GM18868 (cell line): Measurements from ENCODE around the gene ATP12A.
A peak's percentile ranks its signal among the peaks of the same experiment; 100 is the strongest.

Experiments
- ATAC-seq: cut with Tn5 transposase; IDR thresholded peaks from one replicate; pipeline ENCODE4 v1.9.1; 2021; ENCODE audit warnings: mild to moderate bottlenecking, moderate library complexity; ENCODE audit not compliant: unreplicated experiment

Gene ATP12A

DNA sequence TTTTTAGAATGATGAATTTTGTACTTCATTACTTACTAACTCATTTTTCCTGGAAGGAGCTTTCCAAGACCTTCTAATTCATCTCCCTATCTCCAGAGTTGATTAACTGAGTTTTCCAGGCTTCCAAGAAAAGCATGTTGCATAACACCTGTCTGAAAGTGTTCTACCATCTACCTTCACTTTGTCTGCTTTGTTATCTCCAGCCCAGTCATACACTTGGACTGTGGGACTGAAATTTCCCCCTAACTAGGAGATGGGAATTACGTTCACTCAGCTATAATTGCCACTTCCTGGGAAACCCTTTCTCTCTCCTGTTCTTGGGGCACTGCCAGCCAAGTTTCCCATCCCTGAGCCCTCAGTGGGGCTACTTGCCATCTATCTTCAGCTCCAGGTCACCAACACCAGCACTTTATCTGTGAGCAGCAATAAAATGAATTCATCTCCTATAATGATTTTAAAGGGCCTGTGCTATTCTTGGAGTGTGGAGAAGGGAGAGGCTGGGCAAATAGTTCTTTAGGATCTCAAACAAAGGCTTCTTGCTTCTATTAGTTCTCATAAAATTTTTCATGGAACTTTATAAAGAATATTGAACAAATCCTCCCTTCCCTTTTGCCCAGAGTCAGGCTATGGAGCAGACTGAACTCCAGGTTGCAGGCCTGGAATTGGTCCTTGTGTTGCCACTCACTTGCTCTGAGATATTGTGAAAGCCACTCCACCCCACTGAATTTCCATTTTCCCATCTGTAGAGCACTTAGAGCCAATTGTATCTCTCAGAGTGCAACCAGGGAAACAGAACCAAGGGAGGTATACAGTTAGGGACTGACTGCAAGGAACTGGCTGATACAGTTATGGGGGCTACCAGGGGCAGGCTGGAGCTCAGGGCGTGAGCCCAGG is 17.8 kb upstream of the ATP12A start:
- ATAC-seq = no peak

DNA sequence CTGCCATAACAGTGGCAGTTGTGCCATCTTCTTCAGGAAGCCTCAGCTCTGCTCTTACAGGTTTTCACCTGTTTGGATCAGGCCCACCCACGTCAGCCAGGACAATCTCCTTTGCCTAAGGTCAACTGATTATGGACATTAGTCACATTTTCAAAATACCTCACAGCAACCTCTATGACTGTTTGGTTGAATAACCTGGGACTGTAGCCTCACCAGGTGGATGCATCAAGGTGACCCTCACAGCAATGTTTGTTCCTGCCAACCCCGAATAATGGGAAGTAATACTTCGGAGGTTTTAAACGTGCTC is 17.2 kb upstream of the ATP12A start:
- ATAC-seq = no peak

DNA sequence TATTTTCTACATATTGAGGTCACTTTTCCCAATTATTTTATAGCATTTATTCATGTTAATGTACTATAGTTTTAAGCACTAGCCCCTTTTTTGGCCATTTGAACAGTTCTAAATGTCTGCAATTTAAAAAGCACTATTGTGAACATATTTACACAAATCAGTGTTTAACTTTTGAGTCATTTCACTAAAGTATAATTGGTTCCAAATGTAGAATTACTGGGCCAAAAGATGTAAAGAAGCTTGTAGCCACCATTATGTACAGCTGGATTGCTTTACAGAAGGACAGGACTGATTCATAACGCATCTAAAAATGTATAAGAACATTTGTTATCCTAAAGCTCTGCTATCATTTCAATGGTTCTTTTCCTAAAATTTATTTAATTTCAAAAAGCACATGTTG is 16.6 kb upstream of the ATP12A start:
- no peak for ATAC-seq

DNA sequence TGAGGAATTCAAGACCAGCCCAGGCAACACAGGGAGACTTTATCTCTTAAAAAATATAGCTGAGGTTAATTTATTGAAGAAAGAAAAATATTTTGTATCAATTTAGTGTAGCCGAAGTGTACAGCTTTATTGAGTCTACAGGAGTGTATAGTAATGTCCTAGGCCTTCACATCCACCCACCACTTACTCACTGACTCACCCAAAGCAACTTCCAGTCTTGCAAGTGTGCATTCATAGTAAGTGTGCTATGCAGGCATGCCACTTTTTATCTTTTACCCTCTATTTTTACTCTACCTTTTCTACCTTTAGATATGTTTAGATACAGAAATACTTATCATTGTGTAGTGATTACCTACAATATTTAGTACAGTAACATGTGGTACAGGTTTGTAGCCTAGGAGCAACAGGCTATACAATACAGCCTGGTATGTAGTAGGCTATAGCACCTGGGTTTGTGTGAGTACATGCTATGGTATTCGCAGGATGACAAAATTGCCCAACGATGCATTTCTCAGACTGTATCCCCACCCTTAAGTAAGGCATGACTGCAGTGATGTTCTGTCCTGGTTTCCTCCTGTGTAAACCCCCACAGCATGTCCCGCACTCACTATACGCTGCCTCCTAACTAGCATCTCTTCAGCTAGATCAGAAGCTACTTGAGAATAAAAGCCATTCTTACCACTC is 15.3 kb upstream of the ATP12A start:
- ATAC-seq = no peak

DNA sequence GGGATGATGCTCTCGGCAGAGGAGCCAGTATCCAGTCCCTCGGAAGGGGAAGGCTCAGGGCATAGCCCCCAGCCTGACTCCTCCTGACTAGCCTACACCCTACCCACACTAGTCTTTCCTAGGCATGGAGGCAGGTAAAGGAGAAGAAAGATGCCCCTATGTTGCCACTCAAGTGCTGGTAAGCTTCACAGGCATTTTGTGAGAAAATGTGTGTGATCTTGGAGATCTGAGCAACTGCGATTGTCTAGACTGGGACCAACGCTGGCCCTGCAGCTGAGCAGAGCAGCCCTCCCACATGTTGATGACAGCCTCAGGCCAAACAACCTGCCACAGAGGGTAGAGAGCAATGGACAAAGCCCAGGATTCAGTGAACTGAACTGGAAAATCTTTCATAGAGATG is 11.7 kb upstream of the ATP12A start:
- no peak for ATAC-seq

GRCh38 chr13:24668955-24669582 is 11.1 kb upstream of the ATP12A start:
- no peak for ATAC-seq

DNA sequence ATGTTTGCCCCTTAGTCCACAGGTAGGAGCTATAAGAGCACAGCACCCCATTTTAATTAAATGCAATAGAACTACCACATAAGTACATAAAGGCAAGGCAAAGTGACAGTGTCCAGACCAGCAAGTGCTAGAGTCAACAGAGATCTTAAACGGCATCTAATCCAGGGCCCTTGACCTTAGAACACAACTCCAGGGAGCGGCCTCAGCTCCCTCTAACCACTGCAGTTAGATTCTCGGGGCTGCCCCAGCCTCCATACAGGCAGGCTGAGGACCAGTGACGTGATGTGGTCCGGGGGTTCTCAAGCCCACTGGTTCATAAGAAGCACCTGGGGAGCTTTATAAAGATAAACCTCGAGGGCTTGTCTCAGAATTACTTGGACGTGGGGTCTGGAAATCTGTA is 10.0 kb upstream of the ATP12A start:
- ATAC-seq = no peak

DNA sequence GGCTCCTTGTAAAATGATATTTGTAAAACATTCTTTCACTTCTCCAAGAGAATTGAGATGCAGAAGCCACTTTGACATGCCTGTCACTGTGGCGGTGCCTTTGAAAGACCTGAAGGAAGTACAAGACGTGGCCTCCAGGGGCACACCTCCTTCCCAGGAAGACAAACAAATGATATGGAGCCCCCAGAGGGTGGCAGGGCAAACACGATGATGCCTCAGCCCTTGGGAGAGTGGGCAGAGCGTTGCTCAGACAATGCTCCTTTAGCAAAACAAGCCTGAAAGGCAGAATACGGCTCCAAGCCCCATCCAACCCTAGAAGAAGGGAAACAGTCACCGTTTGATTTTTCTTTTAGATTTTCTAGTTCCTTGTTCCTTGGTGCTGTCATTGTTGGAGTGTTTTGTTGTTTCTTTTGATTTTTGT is 9.2 kb upstream of the ATP12A start:
- peak; percentile 63 for ATAC-seq

DNA sequence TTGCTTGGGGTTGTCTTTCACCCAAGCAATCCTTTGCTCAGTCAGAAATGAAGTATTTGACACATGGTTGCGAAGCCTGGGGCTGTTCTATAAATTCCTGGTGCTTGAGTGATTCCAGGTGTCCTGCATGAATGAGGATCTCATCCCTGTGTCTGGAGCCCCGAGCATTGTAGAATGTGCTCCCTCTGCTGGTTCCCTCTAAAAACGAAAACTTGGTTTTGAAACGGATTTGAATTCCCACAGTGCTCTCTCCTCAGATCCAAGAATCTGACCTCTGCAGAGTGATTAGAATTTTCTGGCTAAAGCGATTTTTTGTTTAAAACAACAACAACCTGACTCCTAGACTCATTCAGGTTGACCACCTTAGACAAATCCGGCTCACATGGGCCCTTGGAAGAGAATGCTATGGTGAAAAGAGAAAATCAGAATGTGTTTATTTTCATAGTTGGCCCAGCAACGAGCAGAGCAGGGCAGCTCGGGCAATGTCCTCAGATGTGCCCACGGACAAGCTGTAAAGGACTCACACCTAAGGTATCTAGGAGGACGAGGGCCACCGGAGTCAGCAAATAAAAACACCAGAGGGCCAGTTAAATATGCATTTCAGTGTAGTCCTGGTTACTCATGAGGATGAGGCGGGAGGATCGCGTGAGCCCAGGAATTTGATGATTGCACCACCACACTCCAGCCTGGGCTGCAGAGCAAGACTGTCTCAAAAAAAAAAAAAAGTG is 8.7 kb upstream of the ATP12A start:
- no peak for ATAC-seq

DNA sequence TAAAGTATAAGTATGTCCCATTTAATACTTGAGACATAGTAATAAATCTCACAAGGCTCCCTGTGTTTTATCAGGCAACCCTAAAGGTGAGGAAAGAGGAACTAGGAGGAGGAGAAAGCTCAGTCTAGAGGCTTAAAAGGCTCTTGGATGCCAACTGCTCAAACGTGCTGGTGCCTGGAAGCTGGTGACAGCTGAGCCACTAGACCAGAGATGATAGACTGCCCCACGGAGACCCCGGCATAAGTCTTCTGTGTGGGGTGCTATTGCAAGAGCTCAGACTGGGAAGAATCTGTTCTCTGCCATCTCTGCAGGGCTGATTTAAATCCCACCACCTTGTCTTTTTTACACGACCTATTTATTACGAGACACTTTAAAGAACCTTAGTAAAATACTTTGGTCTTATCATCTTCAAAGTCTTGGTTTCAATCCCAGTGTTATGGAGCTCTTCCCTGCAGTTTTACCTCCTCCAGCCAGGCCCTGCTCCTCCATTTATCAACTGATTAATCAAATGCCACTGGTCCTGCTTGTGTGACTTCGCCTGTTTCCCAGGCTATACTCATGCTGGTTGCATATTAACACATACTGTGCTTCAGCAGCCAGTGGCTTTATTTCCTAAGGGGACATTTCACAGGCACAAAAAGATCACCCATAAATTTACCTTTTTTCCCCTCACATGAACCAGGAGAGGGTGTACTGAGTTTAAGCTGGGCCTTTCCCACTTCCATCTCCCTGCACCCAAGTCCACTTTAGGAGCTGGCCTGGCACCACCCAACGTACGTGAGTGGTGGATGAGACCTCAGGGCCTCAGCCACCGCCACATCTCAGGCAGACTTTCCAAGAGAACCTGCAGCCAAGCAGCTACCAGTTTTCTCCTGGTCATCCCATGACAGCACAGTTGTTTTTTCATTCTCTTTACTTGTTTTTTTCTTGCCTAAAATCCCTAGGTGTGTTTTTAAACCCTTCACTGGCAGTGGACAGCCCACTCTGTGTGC is 7.8 kb upstream of the ATP12A start:
- ATAC-seq = no peak

GRCh38 chr13:24675806-24676570 is 4.2 kb upstream of the ATP12A start:
- ATAC-seq = no peak

DNA sequence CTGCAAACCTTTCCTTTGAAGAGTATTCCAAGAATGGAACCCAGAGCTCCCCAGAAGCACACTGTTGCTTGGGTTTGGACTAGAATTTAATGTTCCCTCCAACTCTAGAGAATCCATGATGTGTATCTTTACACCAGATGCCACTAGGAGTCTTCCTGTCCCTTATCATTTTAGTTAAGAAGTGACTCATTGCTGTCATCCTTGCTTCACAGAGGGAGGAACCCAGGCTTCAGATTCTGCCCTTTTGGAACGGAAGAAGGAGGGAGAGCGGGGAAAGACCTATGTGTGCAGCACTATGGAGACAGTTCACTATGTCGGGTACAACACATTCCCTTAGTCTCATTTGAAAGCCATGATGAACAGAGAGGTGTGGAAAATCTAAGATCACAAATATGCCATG is 2.1 kb upstream of the ATP12A start:
- no peak for ATAC-seq

DNA sequence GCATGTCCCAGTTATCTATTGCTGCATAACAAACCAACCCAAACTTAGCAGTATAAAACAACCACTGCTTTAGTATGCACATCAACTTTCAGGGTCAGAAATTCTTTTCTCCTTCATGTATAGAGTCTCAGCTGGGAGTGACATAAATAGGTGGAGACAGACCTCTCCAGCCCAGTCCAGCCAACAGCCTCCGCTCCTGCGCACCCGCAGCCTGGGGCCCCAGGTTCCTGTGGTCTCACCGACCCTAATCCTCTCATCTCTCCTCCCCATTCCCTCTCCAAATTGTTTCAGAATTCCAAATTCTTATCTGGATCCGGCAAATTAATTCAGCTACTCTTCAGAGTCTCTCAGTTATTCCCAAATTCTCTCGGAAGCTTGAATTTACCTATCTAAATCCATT is 522 bp upstream of the ATP12A start:
- ATAC-seq = no peak

- ATAC-seq = no peak
Observed at GRCh38 chr13:24680921-24681604, 855 bp downstream of the ATP12A start.

GRCh38 chr13:24681930-24682329 is 1.7 kb downstream of the ATP12A start:
- no peak for ATAC-seq

DNA sequence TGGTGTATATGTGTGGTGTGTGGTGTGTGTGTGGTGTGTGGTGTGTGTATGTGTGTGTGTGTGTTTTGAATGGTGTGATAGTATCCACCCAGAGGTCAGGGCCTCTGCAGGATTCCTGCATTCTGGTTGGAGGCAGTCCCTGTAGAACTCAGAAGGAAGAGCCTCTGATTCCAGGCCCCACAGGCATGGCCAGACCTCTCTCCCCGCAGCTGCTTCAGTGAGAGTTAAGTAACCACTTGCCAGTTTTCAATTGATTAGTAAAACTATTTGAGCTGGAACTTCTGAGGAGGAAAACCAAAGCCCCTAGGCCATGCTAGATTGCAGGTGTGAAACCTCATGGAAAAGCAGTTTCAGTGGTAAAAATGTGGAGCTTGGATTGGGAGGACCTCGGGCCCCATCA is 2.1 kb downstream of the ATP12A start:
- ATAC-seq = no peak

DNA sequence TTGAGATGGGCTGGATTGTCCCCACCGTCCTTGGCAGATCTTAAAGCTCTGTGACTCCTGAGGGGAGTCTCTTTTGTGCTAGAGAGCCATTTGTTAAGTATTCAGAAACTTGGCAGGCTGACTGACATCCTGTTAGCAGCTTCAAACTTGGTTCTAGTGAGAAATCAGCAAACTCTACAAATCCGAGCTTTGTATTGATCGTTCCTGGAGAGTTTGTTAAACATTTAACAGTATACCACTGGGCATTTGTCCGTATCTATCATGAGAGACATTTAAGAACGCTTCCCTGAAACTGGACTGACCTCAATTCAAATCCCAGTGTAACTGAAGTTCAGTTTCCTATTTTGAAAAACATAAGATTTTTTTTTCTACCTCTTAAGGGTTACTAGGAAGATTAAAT is 3.1 kb downstream of the ATP12A start:
- ATAC-seq = no peak

GRCh38 chr13:24683838-24684599 is 3.8 kb downstream of the ATP12A start:
- ATAC-seq = peak; percentile 55
